SJCRH30 (cell line): ENCODE measurements around the gene SLC35F4. TPM values are rescaled to one million over a fixed set of nuclear protein-coding genes. Genes with fewer than 3 reads are reported as not detected.

Experiments used
- DNase-seq, 2 experiments: peaks; one replicate each; pipeline ENCODE4 v3.0.0-alpha.2; 2015 to 2020
- H3K27ac ChIP-seq: fragments of 250-450 bp; sonication (Bioruptor Pico); 2 replicates; pipeline ENCODE4 v1.5.1; 2020; ENCODE audit warnings: mild to moderate bottlenecking, moderate library complexity
- H3K27me3 ChIP-seq: fragments of 250-450 bp; sonication (Bioruptor Pico); 2 replicates; pipeline ENCODE4 v1.5.1; 2020; ENCODE audit warnings: mild to moderate bottlenecking, moderate library complexity
- H3K36me3 ChIP-seq: fragments of 250-450 bp; sonication (Bioruptor Pico); 2 replicates; pipeline ENCODE4 v1.5.1; 2020; ENCODE audit warnings: mild to moderate bottlenecking, moderate library complexity
- H3K4me1 ChIP-seq: fragments of 250-450 bp; sonication (Bioruptor Pico); 2 replicates; pipeline ENCODE4 v1.5.1; 2020; ENCODE audit warnings: mild to moderate bottlenecking, moderate library complexity
- H3K4me3 ChIP-seq: fragments of 250-450 bp; sonication (Bioruptor Pico); 2 replicates; pipeline ENCODE4 v1.5.1; 2020; ENCODE audit warnings: mild to moderate bottlenecking, moderate library complexity
- H3K9me3 ChIP-seq: fragments of 250-450 bp; sonication (Bioruptor Pico); replicated peaks from 2 replicates; pipeline ENCODE4 v1.5.1; 2020; ENCODE audit warnings: mild to moderate bottlenecking, moderate library complexity
- total RNA-seq: library from RNA; depleted of rRNA; stranded (reverse); fragments of >200 nt; shearing (Covaris generic); gene quantifications from 2 replicates; pipeline ENCODE4 v1.2.3, GENCODE V29; 2014

Gene SLC35F4
- total RNA-seq, 1 experiment from 2014 or later: not detected

GRCh38 chr14:57612946-57613345, 252.9 kb downstream of the SLC35F4 start:
- DNase-seq: no peak
- Histone ChIP-seq H3K27me3 (no peaks in the 10 kb centered on the region), H3K9me3 (no peaks in the 10 kb centered on the region), H3K4me1 (no peaks in the 10 kb centered on the region), H3K27ac (no peak overlapping the region), H3K36me3 (no peaks in the 10 kb centered on the region), H3K4me3 (no peak overlapping the region)

DNA sequence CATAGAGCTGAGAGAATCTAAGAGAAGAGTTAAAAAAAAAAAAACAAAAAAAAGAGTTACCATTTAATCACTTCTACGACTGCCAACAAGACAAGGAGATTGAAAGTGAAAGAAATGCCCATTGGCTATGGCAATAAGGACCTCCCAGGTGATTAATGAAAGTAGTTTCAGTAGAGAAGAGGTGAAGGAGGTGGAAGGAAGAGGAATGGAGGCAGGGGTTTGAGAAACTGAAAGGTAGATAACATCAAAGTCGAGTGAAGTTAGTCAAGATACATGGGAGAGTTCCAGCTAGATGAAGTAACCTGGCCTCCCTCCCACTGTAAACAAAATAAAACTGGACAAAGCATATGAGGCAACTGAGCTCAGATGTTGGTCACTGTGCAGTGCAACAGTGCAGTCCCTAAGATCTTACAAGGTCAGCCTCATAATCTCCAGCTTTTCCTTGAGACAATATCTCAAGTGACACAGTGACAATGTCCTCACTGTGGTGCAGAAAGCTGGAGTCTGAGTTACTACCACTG, 254.3 kb downstream of the SLC35F4 start:
- no peaks in the 10 kb centered on the region for H3K9me3 ChIP-seq
- H3K4me3 ChIP-seq: no peak overlapping the region
- no peaks in the 10 kb centered on the region for H3K36me3 ChIP-seq
- no peak overlapping the region for H3K27ac ChIP-seq
- DNase-seq: no peak
- no peaks in the 10 kb centered on the region for H3K27me3 ChIP-seq
- 0 out of 2 replicates have a peak, but pooled peaks cover 3% of the 10 kb centered on the region for H3K4me1 ChIP-seq

DNA sequence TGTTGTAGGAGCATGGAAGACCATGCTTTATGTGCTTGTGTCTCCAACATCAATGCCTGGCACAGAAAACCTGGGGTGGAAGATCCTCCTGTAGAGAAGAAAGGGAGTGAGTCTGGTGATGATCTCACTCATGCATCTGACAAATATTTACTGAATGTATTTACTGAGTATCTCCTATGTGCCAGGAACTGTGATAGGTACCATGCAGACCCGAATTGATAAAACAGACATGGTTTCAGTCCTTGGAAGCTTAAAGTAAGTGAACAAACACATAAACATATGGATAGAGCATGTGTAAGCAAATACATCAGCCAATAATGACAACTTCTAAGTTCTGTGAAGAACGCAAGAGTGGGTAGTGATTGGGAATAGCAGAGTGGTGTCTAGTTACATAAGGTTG, 255.3 kb downstream of the SLC35F4 start:
- no peaks in the 10 kb centered on the region for H3K36me3 ChIP-seq
- no peak for DNase-seq
- no peak overlapping the region for H3K27ac ChIP-seq
- H3K27me3 ChIP-seq: no peaks in the 10 kb centered on the region
- no peak overlapping the region for H3K4me3 ChIP-seq
- 0 out of 2 replicates have a peak, but pooled peaks cover 3% of the 10 kb centered on the region for H3K4me1 ChIP-seq
- H3K9me3 ChIP-seq: no peaks in the 10 kb centered on the region

DNA sequence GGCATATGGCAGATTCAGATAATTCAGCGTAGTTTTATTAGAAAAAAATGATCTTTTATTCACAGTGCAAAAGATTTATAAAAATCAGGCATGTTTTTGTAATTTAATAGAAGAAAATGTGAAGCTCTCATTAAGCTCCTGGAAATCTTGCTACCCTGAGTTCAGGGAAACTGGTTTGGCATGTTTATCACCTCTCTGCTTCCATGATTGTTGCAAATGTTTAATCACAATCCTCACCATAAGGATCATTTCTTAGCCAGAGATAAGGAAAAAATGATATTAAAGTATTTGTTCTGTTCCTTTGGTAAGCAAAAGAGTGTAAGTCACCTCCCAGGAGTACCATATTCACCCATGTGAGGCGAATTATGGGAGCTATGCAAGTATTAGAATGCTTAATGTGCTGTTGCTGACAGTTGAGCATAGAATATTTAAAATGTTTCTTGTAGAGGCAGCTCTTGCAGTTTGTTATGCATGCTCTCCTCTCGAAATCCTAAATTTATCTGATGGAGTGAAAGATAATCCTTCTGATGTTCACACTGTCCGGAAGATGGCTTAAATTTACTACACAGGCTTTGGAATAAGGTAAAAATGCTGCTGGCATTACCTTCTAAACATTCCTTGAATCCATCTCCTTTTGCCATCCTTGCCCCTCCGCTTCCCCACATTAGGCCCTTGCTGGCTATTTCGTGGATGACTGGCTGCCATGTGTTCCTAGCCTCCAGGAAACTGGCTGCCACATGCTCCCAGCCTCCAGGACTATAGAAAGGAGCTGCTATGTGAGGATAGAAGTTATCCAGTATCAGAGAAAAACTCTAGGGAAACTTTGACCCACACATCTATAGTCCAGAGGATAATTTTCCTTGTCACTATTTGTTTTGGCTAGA, 256.5 kb downstream of the SLC35F4 start:
- H3K27ac ChIP-seq: no peak overlapping the region
- H3K4me1 ChIP-seq: 0 out of 2 replicates have a peak, but pooled peaks cover 3% of the 10 kb centered on the region
- H3K27me3 ChIP-seq: no peaks in the 10 kb centered on the region
- H3K36me3 ChIP-seq: no peaks in the 10 kb centered on the region
- H3K9me3 ChIP-seq: no peaks in the 10 kb centered on the region
- H3K4me3 ChIP-seq: no peak overlapping the region
- no peak for DNase-seq

GRCh38 chr14:57607086-57607485, 258.8 kb downstream of the SLC35F4 start:
- Histone ChIP-seq H3K4me1 (0 out of 2 replicates have a peak, but pooled peaks cover 3% of the 10 kb centered on the region), H3K27me3 (no peaks in the 10 kb centered on the region), H3K4me3 (no peak overlapping the region), H3K27ac (no peak overlapping the region), H3K36me3 (no peaks in the 10 kb centered on the region), H3K9me3 (no peaks in the 10 kb centered on the region)
- DNase-seq: peak; percentile 15 to 47

- Histone ChIP-seq H3K36me3 (no peaks in the 10 kb centered on the region), H3K27ac (no peak overlapping the region), H3K27me3 (no peaks in the 10 kb centered on the region), H3K4me1 (no peaks in the 10 kb centered on the region), H3K9me3 (no peaks in the 10 kb centered on the region), H3K4me3 (no peak overlapping the region)
- no peak for DNase-seq
Measured at GRCh38 chr14:57583396-57583795, 282.5 kb downstream of the SLC35F4 start.

- Histone ChIP-seq H3K4me1 (no peaks in the 10 kb centered on the region), H3K27me3 (no peaks in the 10 kb centered on the region), H3K27ac (no peak overlapping the region), H3K4me3 (no peak overlapping the region), H3K36me3 (no peaks in the 10 kb centered on the region), H3K9me3 (no peaks in the 10 kb centered on the region)
- no peak for DNase-seq
Measured at GRCh38 chr14:57582746-57583145, 283.1 kb downstream of the SLC35F4 start.

DNA sequence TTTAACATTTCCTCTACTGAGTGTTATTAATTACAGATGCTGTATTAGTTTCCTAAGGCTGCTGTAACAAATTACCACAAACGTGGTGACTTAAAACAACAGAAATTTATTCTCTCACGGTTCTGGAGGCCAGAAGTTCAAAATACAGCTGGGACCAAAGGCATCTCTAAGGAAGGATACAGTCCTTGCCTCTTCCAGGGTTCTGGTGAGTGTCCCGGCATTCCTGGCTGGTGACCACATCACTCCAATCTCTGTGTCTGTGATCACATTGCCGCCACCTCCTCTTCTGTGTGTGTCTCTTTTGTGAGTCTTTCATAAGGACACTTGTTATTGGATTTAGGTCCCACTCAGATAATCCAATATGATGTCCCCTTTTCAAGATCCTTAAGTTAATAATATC, 287.1 kb downstream of the SLC35F4 start:
- no peaks in the 10 kb centered on the region for H3K9me3 ChIP-seq
- no peaks in the 10 kb centered on the region for H3K36me3 ChIP-seq
- no peaks in the 10 kb centered on the region for H3K4me1 ChIP-seq
- H3K27ac ChIP-seq: no peak overlapping the region
- no peaks in the 10 kb centered on the region for H3K27me3 ChIP-seq
- no peak for DNase-seq
- H3K4me3 ChIP-seq: no peak overlapping the region

DNA sequence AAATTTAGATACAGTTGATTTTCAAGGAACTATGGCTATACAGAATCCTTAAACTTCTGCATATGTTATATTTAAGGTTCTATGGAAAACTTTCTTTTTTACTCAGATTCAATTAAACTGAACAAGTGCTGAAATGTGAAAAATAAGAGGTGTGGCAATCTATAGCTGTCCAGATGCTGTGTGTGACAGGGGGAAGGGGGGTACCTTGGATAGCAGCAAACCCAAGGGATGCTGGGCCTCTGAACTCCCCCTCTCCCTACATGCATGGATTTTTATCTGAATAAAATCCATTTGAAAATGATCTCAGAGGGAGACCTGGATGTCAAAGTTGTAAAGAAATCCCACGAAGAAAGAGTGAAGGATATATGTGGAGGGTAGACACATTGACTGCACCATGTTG, 289.4 kb downstream of the SLC35F4 start:
- H3K4me3 ChIP-seq: no peak overlapping the region
- no peaks in the 10 kb centered on the region for H3K36me3 ChIP-seq
- no peaks in the 10 kb centered on the region for H3K9me3 ChIP-seq
- peak in 1 of 2 experiments; percentile 3 for DNase-seq
- no peaks in the 10 kb centered on the region for H3K27me3 ChIP-seq
- no peak overlapping the region for H3K27ac ChIP-seq
- H3K4me1 ChIP-seq: no peaks in the 10 kb centered on the region

DNA sequence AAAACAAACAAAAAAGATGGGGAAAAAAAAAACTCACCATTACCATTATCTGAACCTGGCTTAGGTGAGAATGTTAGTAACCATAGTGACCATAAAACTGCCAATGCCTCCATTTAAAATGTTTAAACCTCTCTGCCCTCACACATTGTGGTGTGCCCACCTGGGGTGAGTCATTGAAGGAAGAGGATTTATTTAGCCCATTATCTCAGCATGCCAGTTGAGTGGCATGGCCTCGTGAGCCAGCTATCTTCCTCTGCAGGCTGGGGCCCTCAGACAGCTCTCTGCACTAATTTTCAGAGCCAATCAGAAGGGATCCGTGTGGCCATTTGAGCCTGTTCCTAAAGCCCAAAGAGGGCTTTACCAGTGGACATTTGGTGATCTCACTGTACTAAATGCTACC, 290.4 kb downstream of the SLC35F4 start:
- no peaks in the 10 kb centered on the region for H3K4me1 ChIP-seq
- no peak overlapping the region for H3K4me3 ChIP-seq
- no peaks in the 10 kb centered on the region for H3K36me3 ChIP-seq
- no peak for DNase-seq
- H3K9me3 ChIP-seq: no peaks in the 10 kb centered on the region
- no peaks in the 10 kb centered on the region for H3K27me3 ChIP-seq
- H3K27ac ChIP-seq: no peak overlapping the region

- no peak for DNase-seq
- H3K36me3 ChIP-seq: no peaks in the 10 kb centered on the region
- H3K27me3 ChIP-seq: no peaks in the 10 kb centered on the region
- no peak overlapping the region for H3K4me3 ChIP-seq
- H3K9me3 ChIP-seq: no peaks in the 10 kb centered on the region
- H3K27ac ChIP-seq: no peak overlapping the region
- no peaks in the 10 kb centered on the region for H3K4me1 ChIP-seq
Measured at GRCh38 chr14:57574617-57575288, 291.1 kb downstream of the SLC35F4 start.

DNA sequence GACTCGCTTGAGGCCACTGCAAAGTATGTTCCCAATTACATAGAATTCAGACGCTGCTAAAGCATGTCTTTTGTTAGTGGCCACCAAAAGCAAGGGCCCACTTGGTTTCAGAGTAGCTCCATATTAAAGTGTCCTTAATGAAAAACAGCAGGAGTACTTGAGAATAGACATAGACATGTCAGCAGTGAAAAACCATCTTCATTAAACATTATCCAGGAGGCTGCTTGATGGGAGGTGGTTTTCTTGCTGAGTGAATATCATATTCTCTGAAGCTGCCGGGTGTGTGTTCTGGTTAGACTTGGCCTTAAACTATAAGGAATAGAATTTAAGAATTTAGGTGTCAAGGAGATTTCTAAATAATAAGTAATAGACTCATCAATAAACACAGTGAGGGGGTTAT, 292.7 kb downstream of the SLC35F4 start:
- no peak overlapping the region for H3K27ac ChIP-seq

DNA sequence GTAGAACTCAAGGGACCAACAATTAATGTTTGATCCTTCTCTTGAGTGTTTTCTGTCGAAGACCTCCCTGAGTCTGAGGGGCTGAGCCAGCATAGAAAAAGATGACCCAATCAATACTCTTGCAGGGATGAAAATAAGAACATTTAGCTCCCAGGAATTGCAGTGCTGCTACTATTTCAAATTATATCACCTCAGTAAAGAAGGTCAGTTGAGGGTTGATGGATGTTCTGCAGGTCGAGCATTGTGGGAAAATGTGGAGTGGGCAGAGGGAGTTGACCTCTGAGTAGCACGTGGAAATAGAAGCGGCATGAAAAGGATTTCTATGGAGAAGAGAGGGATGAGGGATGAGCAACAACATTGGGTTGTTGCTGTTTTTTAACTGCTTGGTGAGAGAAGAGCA, 297.3 kb downstream of the SLC35F4 start:
- Histone ChIP-seq H3K4me1 (no peaks in the 10 kb centered on the region), H3K9me3 (no peaks in the 10 kb centered on the region), H3K27me3 (no peaks in the 10 kb centered on the region), H3K36me3 (no peaks in the 10 kb centered on the region), H3K27ac (no peak overlapping the region), H3K4me3 (no peak overlapping the region)
- no peak for DNase-seq

More for the DNA sequence above, 292.7 kb downstream of the SLC35F4 start:
- no peak for DNase-seq
- no peak overlapping the region for H3K4me3 ChIP-seq
- no peaks in the 10 kb centered on the region for H3K9me3 ChIP-seq
- no peaks in the 10 kb centered on the region for H3K27me3 ChIP-seq
- no peaks in the 10 kb centered on the region for H3K4me1 ChIP-seq
- H3K36me3 ChIP-seq: no peaks in the 10 kb centered on the region

DNA sequence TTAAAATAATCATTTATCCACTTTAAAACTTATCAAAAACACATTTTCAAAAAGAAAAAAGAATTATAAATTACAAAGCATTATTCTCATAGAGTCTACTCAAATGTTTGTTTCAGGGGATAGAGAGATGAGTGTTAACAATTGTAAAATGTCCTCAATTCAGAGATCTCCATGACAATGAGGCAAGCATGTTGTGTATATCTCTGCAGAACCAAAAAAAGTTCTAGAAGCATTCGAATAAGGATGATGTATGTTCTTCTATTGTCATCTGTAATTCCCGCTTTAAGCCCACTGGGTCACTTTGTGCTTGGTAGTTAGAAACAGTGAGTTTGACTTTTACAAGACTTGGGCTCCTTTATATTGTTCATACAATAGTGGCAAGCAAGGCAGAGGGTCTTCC, 298.7 kb downstream of the SLC35F4 start:
- no peak for DNase-seq
- no peaks in the 10 kb centered on the region for H3K9me3 ChIP-seq
- H3K4me1 ChIP-seq: no peaks in the 10 kb centered on the region
- H3K27me3 ChIP-seq: no peaks in the 10 kb centered on the region
- no peaks in the 10 kb centered on the region for H3K36me3 ChIP-seq
- H3K4me3 ChIP-seq: no peak overlapping the region
- no peak overlapping the region for H3K27ac ChIP-seq

DNA sequence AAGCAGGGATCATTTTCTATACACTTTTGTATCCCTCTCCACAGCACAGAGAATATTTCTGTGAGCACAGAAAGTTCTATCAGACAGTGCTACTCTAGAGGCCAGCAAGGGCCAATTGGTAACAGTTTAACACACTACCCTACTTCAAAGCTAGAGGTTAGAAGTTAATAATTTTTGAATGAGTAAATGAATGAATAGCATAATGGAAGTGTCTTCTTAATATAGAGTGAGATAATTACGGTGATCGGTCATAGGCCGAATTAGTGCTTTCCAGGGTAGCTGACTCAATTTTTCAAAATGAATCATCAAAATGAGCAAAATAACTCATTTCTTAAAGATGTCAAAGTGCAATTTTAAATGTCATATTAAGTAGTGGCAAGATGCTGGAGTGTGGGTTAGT, 305.2 kb downstream of the SLC35F4 start:
- no peak for DNase-seq
- Histone ChIP-seq H3K4me3 (no peak overlapping the region), H3K36me3 (no peaks in the 10 kb centered on the region), H3K27me3 (no peaks in the 10 kb centered on the region), H3K27ac (no peak overlapping the region), H3K9me3 (no peaks in the 10 kb centered on the region), H3K4me1 (no peaks in the 10 kb centered on the region)
